ENCODE data around the gene CAMK1D.

The CAMK1D gene

GRCh38 chr10:12774204-12774894 is 425.0 kb downstream of the CAMK1D start:
- no peak for DNase-seq

DNA sequence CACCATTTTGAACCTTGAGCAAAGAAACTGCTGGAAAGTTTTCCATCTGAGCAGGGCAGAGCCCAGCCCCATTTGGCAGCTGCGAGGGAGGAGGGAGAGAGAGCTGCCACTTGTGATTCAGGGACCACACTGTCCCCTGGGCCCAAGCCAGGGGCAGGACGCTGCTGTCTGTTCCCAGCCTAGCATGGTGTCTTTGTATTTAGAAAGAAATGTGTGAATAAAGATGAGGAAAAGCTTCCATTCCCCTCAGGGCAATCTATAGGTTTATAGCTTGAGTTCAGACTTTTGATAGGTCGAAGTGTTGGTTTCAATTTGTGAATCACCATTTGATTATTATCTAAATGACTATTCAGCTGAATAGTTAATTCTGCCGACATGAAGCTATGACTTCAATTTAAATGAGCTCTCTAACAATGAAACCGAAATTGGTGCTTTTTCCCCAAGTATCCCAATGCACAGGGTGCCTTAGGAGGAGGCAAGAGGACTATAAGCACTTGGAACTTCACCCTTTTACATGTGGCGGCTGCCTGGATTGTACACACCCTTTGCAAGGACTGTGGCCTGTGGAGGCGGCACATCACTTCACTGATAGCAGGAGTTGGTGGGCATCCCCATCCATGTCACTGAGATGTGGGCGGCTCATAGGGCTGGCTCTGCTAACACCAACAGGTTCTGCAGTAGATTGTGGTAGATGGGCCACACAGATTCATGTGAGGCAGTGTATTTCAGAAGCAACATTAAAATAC is 428.7 kb downstream of the CAMK1D start:
- no peak for DNase-seq

GRCh38 chr10:12780634-12781601 is 431.6 kb downstream of the CAMK1D start:
- no peak for DNase-seq

DNA sequence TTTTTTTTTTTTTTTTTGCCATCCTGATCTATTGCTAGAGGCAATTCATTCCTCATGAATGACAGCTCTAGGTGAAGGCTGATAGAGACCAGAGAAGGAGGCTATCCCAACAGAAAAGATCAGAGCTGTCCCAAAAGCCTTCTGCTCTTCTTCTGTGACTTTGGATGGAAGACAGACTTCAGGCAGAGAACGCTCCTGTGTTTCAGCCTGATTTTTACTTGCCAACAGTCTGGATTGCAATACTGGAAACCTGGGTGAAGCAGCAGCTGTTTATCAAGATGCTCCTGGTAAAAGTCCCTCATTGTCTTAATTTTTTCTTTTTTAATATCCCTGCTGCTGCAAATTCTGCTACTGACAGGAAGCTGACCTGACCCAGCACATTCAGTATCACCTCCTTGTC is 432.6 kb downstream of the CAMK1D start:
- no peak for DNase-seq

DNA sequence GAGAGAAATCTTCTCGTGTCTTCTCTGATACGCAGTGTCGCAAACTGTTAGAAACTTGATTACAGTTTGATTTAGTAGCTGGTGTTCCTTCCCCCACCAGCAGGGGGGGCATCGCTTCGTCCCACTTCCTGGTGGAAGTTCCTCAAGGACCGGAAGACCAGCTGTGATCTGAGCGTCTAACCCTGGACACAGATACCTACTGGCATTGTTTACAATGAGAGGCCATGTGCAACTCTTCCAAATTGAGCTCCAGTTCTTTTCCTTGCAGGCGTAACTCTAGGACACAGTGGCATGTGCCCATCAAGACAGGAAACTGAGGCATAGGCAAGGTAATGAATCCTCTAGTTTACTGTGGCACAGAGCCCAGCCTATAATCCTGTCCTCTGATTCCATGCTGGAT is 433.2 kb downstream of the CAMK1D start:
- no peak for DNase-seq

GRCh38 chr10:12783293-12783692 is 433.9 kb downstream of the CAMK1D start:
- DNase-seq, result no peak

DNA sequence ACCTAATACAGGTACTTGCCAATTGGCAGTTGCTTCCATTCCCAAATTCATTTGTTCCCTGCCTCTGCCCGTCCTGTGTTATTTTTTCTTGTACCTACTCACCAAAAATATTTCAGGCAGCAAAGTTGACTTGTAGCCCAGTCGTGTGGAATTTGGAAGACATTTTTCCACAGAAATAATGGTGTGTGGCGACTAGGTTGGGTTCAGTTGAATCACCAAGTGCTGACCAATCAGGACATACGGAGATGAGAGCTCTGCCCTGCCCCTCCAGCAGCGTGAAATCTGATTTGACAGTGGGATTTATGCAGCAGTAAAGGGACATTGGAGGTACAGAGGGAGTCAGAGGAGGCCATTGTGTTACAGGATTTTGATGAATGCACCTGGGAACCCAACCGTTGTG is 435.3 kb downstream of the CAMK1D start:
- no peak for DNase-seq

DNA sequence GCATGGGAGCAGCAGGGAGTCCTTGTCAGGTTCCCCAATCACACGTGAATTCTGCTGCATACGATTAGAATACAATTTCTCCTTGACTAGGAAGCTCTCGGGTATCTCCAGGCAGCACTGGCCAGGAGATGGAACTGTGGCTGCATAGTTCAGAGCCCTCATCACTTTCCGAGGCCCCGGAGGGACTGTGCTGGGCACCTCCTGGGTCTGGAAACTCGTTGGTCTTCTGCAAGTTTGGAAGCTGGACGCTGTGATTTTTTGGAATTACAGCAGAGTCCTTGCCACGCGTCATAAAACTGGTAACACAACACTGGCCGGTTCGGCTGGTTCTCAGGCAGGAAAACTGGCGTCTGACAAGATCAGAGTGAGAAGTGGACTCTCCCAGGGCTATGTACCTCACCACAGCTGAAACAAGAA is 436.1 kb downstream of the CAMK1D start:
- DNase-seq, result no peak

DNA sequence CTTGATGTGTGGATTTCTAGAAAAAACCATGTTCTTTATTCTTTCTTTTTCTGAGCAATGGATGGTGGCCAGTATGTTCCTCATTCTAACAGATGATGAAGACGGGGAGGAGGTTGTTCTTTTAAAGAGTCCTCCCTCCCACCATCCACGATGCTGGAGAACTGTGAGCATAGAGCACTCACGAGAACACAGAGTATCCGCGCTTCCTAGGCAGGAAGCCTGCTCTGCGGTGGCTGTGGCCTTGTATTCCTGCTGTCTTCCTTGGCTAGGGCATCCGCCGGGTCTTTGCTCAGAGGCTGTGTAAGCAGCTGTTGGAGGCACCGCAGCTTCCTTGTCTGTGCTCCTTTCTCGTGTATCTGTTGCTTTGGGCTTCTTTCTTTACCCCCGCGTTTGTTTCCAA is 437.9 kb downstream of the CAMK1D start:
- DNase-seq, result no peak

- DNase-seq, result no peak
Measured at GRCh38 chr10:12788277-12788676, 438.9 kb downstream of the CAMK1D start.

GRCh38 chr10:12790270-12790669 is 440.9 kb downstream of the CAMK1D start:
- DNase-seq, result no peak

DNA sequence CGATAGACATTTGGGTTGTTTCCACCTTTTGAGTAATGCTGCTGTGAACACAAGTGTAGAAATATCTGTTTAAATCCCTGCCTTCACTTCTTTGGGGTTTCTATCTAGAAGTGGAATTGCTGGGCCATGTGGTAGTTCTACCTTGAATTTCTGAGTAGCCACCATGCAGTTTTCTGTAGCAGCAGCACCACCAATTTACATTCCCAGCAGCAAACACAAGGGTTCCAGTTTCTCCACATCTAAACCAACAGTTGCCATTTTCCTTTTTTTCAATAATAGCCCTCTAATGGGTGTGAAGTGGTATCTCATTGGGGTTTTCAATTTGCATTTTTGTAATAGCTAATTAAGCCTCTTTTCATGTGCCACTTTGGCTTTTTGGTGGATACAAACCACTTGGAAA is 442.4 kb downstream of the CAMK1D start:
- no peak for DNase-seq

DNA sequence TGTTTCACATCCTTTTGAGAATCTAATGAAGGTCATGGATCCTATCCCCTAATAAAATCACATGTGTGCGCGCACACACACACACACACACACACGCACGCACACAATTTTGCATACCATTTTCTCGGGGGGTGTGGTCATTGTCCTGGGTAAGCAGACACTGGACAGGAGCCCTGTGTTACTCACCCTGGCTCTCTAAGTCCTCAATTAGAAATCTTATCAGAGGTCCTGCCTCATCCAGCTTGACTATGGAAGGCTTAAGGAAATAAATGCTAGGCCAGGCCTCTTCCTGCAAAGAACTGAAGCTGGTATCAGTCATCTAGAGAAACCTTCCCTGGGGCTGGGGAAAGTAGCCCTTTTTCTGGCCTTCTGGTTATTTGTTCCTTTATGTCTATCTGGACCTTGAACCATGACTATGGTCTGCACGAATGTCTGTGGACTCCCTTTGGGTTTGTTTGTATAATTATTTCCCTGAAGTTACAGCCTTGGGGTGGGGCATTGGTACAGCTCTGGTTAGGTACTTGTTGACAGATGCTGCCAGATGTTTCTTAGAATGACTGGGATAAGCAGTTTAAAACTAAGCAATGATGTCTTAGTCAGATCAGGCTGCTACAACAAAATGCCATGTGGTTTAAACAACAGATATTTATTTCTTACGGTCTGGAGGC is 443.7 kb downstream of the CAMK1D start:
- no peak for DNase-seq

DNA sequence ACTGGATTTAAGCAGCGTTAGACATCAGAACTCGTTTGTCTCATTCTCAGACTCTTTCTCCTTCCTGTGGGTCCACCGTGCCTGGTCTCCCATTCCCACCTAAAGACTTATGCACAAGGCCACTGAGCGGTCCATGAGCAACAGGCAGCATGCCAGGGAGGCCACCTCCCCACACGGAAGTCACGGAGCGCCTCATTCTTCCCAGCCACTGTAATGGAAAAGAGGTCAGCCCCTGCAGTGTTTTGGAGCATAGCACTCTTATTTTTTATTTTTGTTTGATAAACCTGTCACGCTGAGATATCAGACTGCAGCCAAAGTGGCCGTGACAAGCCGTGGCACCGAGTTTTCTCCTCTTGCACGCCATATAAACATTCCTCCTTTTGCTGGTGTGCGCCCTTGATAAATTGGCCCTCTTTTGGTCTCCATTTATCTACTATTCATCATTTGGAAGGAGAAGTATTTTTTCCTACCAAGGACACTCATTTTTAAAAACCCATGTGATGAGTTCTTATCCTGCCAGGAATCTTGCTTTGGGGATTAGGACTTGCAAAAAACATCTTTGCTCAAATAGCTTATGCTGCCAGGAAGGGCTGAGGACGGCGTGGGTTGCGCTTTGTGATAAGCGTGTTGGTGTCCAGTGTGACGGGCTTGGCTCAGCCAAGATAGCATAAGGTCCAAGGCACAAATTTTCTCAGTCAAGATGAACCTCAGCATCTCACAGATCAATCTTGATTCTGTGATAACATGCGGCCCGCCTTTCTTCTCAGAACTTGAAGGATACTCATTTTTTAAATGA is 446.2 kb downstream of the CAMK1D start:
- no peak for DNase-seq

- DNase-seq, result no peak
Measured at GRCh38 chr10:12796401-12797160, 447.2 kb downstream of the CAMK1D start.

DNA sequence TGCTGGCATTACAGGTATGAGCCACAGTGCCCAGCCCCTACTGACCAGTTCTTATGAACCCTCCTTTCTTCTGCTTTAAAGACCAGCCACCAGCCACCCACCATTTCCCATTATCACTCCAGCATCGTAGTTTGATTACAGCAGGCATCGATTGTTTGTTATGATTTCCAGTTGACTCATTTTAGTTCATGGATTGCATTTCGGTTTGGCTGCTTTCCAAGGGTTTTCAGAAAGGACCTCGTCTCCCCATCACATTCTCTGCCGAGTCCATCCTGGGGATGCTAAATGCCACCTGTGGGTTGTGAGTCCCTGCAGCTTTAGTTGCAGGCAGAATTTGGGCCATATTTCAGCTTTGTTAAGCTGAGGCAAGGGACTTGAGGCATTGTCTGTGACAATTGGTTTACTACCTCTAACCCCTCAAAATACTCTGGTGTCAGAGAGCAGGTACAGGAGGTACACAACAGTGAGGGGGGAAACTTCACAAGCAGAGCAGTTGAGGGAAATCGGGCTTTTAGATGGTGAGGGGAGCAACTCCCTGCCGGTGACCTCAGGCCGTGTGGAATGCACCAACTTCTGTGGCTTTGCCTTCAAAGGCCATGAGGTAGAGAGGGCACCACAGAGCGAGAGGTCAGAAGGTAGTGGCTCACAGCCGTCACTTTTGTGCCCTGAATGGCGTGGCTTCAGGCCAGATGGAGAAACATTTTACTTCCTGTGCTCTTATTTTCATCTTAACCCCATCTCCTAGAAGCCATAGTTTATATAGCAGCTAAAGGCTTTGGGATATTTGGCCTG is 448.3 kb downstream of the CAMK1D start:
- DNase-seq, result no peak

GRCh38 chr10:12799144-12799543 is 449.8 kb downstream of the CAMK1D start:
- no peak for DNase-seq

DNA sequence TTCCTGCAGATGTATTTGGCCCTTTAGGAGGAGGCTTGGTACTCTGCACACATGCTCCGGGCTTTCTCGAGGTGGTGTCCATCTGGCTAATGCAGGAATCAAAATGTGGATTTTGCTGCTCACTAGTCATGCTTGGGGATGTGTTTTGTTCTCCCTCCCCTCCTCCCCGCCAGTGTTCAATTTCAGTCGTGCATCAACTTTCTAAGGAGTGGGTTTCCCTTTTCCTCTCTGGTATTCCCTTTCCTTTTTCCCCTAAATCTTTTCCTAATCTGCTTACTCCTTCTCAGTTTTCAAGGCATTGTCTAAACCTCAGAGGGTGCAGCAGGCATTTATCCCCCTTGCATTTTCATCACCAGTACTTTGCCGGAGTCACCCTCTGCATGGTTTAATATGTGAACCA is 450.4 kb downstream of the CAMK1D start:
- DNase-seq, result no peak

GRCh38 chr10:12800302-12800701 is 451.0 kb downstream of the CAMK1D start:
- no peak for DNase-seq

Measured in central memory CD4-positive, alpha-beta T cell (primary cell).